WTC11 (cell line): Measurements from ENCODE around the gene G2E3.

ENCODE experiments used
- CBFB ChIP-seq: sonication (generic); formaldehyde crosslinking; IDR thresholded peaks from 2 replicates; pipeline ENCODE4 v1.8.1; 2022; ENCODE audit warnings: mild to moderate bottlenecking, low read depth, missing genetic modification reagents
- CREB1 ChIP-seq: sonication (generic); formaldehyde crosslinking; IDR thresholded peaks from 2 replicates; pipeline ENCODE4 v1.8.0; 2023; ENCODE audit warnings: mild to moderate bottlenecking, missing genetic modification reagents
- NR1H2 ChIP-seq: sonication (generic); formaldehyde crosslinking; IDR thresholded peaks from 2 replicates; pipeline ENCODE4 v1.9.0; 2021; ENCODE audit warnings: mild to moderate bottlenecking, moderate library complexity, missing genetic modification reagents
- SMAD4 ChIP-seq: sonication (generic); formaldehyde crosslinking; IDR thresholded peaks from 2 replicates; pipeline ENCODE4 v1.8.0; 2022; ENCODE audit warnings: mild to moderate bottlenecking, missing genetic modification reagents

DNA sequence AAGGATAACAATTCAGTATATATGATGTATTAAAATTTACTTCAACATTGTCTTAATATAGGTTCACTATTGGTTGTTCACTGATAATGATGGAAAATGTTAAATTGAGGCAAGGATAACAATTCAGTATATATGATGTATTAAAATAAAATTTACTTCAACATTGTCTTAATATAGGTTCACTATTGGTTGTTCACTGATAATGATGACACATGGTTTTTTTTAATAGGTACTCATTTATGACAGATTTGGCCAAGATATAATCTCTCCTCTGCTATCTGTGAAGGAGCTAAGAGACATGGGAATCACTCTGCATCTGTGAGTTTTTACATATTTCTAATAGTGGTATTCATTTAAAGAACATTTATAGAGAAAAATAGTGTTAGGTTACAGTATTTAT is 71.3 kb downstream of the G2E3 start:
- TF ChIP-seq CREB1: no peak
- TF ChIP-seq CBFB: no peak
- TF ChIP-seq SMAD4: no peak
- no peak for TF ChIP-seq NR1H2 (CRISPR knock-in tag)
